ENCODE measurements around the gene C12orf57.

C12orf57 gene

GRCh38 chr12:6961695-6962284 is 18.0 kb downstream of the C12orf57 start:
- DNase-seq (ENCODE audit: low read depth in 1 of 2, low spot score in 1 of 2), result peak in 1 of 2 experiments; percentile 86
- no peaks in the 10 kb centered on the region for H3K27me3 ChIP-seq (ENCODE audit: insufficient read depth, poor library complexity, severe bottlenecking)
- H3K4me3 ChIP-seq (replicated peaks; ENCODE audit: insufficient read depth, low read length), result no peak overlapping the region
- TF ChIP-seq CTCF (IDR thresholded peaks at IDR 0.05; ENCODE audit: insufficient read depth, low read length), result peak; percentile 28
- TF ChIP-seq REST (IDR thresholded peaks at IDR 0.05; ENCODE audit: insufficient replicate concordance, low read depth), result no peak
- peak; percentile 56 for TF ChIP-seq GABPA (IDR thresholded peaks at IDR 0.05; ENCODE audit: low read depth)
- peak; percentile 80 for TF ChIP-seq POLR2AphosphoS5 (IDR thresholded peaks at IDR 0.05; ENCODE audit: low read depth)
- TF ChIP-seq SPI1 (IDR thresholded peaks at IDR 0.05; ENCODE audit: borderline replicate concordance, low read depth), result no peak
- H3K27ac ChIP-seq (replicated peaks), result peak overlapping the region; percentile 99

GRCh38 chr12:6962285-6963015 is 18.6 kb downstream of the C12orf57 start:
- H3K27me3 ChIP-seq (ENCODE audit: insufficient read depth, poor library complexity, severe bottlenecking), result no peaks in the 10 kb centered on the region
- TF ChIP-seq CTCF (IDR thresholded peaks at IDR 0.05; ENCODE audit: insufficient read depth, low read length) (no peak), SPI1 (IDR thresholded peaks at IDR 0.05; ENCODE audit: borderline replicate concordance, low read depth) (no peak), POLR2AphosphoS5 (IDR thresholded peaks at IDR 0.05; ENCODE audit: low read depth) (peak; percentile 8; the same call in 1 of the 2 replicates), REST (IDR thresholded peaks at IDR 0.05; ENCODE audit: insufficient replicate concordance, low read depth) (no peak), GABPA (IDR thresholded peaks at IDR 0.05; ENCODE audit: low read depth) (no peak)
- peak in 1 of 2 experiments; percentile 66 for DNase-seq (ENCODE audit: low read depth in 1 of 2, low spot score in 1 of 2)
- H3K4me3 ChIP-seq (replicated peaks; ENCODE audit: insufficient read depth, low read length), result no peak overlapping the region
- H3K27ac ChIP-seq (replicated peaks), result peak overlapping the region; percentile 99

GRCh38 chr12:6963016-6963731 is 19.4 kb downstream of the C12orf57 start:
- no peaks in the 10 kb centered on the region for H3K27me3 ChIP-seq (ENCODE audit: insufficient read depth, poor library complexity, severe bottlenecking)

More at GRCh38 chr12:6963016-6963731, 19.4 kb downstream of the C12orf57 start:
- no peak for DNase-seq (ENCODE audit: low read depth in 1 of 2, low spot score in 1 of 2)
- TF ChIP-seq SPI1 (IDR thresholded peaks at IDR 0.05; ENCODE audit: borderline replicate concordance, low read depth), result no peak
- no peak for TF ChIP-seq GABPA (IDR thresholded peaks at IDR 0.05; ENCODE audit: low read depth)
- TF ChIP-seq CTCF (IDR thresholded peaks at IDR 0.05; ENCODE audit: insufficient read depth, low read length), result no peak
- no peak for TF ChIP-seq POLR2AphosphoS5 (IDR thresholded peaks at IDR 0.05; ENCODE audit: low read depth)
- no peak for TF ChIP-seq REST (IDR thresholded peaks at IDR 0.05; ENCODE audit: insufficient replicate concordance, low read depth)
- peak overlapping the region; percentile 99 for H3K27ac ChIP-seq (replicated peaks)
- no peak overlapping the region for H3K4me3 ChIP-seq (replicated peaks; ENCODE audit: insufficient read depth, low read length)
